Ectodermal cell (in vitro differentiated cells): ENCODE measurements around the gene CDKAL1.
"Not testable (repeated sequence)": the region's sequence is repeated elsewhere in the genome, so short reads cannot be mapped to it uniquely, and the experiment has no call there.

Experiments used
- H3K27ac ChIP-seq: 2 replicates; pipeline ENCODE4 v1.7.0; 2013; ENCODE audit warnings: mild to moderate bottlenecking, low read depth, low read length; ENCODE audit not compliant: insufficient read depth, poor library complexity, severe bottlenecking
- H3K27me3 ChIP-seq: 2 replicates; pipeline ENCODE4 v1.7.0; 2013; ENCODE audit warnings: mild to moderate bottlenecking, low read length; ENCODE audit not compliant: insufficient read depth, control insufficient read depth, poor library complexity, severe bottlenecking
- H3K36me3 ChIP-seq: one replicate; pipeline ENCODE4 v1.7.0; 2013; ENCODE audit warnings: low read length; ENCODE audit not compliant: control insufficient read depth, insufficient read depth
- H3K4me1 ChIP-seq: one replicate; pipeline ENCODE4 v1.7.0; 2013; ENCODE audit warnings: low read length; ENCODE audit not compliant: control insufficient read depth, insufficient read depth
- H3K4me3 ChIP-seq: 2 replicates; pipeline ENCODE4 v1.7.0; 2013; ENCODE audit warnings: low read depth, low read length, control low read depth; ENCODE audit not compliant: insufficient read depth
- H3K9me3 ChIP-seq: 2 replicates; pipeline ENCODE4 v1.7.0; 2013; ENCODE audit warnings: mild to moderate bottlenecking, low read length, moderate library complexity; ENCODE audit not compliant: control insufficient read depth
- WGBS, 2 experiments: methylation state at CpG; one replicate each; pipeline ENCODE4 v1.1.7; 2013; ENCODE audit warnings: missing lambda C conversion rate in 2 of 2; 5-methylcytosine and 5-hydroxymethylcytosine counted together

Gene CDKAL1

DNA sequence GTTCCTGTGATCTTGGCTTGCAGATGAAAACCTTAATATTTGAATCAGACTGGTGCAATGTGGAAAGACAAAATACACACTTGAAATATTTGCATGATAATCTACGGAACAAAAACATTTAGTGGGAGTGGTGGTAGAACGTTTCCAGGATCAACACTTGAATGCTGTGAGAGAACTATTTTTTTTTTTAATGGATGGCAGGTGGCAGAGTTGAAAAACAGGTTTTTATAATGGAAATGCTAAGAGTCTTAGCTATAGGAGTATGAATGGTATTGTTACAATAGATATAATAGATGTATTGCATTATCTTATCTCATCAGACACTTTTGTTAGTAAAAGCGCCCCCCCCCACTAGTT lies 49.2 kb downstream of the CDKAL1 start:
- Histone ChIP-seq H3K36me3 (no peaks in the 10 kb centered on the region), H3K27me3 (no peaks in the 10 kb centered on the region), H3K27ac (no peak overlapping the region), H3K4me1 (no peaks in the 10 kb centered on the region), H3K4me3 (no peak overlapping the region), H3K9me3 (no peaks in the 10 kb centered on the region)
- 51 to 68% methylated on average over 3 of the region's 3 CpGs for WGBS, 2 experiments

- Histone ChIP-seq H3K4me3 (no peak overlapping the region), H3K27me3 (no peaks in the 10 kb centered on the region), H3K9me3 (no peaks in the 10 kb centered on the region), H3K36me3 (no peaks in the 10 kb centered on the region), H3K27ac (no peak overlapping the region), H3K4me1 (no peaks in the 10 kb centered on the region)
- WGBS, 2 experiments, result 82 to 83% methylated on average over 2 of the region's 2 CpGs
These were observed 50.0 kb downstream of the CDKAL1 start for GRCh38 chr6:20584100-20584731.

DNA sequence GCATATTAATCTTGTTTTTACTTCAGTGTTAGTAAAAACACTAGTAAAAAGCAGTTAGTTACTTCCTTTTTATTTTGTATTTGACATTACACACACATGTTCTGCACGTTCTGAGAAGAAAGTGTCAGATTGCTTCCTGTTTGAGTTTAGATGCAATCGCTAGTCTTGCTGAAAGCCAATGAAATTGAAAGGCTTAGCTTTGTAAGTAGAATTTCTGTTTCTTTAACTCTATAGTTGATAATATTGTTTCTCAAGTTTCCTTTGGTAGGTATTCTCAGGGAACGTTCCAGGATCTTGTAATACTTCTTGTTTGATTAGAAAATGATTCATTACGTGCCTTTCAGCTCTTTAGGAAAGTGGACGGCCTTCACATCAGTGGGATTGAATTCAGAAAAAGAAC lies 55.0 kb downstream of the CDKAL1 start:
- no peak overlapping the region for H3K4me3 ChIP-seq
- H3K4me1 ChIP-seq, result no peaks in the 10 kb centered on the region

GRCh38 chr6:20590476-20590875 lies 56.2 kb downstream of the CDKAL1 start:
- not testable (repeated sequence) for H3K9me3 ChIP-seq, H3K4me1 ChIP-seq, H3K27ac ChIP-seq, H3K4me3 ChIP-seq, H3K36me3 ChIP-seq, H3K27me3 ChIP-seq
- 97 to 100% methylated on average over 2 of the region's 3 CpGs for WGBS, 2 experiments

More for the DNA sequence above, 55.0 kb downstream of the CDKAL1 start:
- WGBS, 2 experiments, result 94 to 96% methylated on average over 4 of the region's 5 CpGs
- no peaks in the 10 kb centered on the region for H3K36me3 ChIP-seq
- no peak overlapping the region for H3K27ac ChIP-seq
- H3K9me3 ChIP-seq, result no peaks in the 10 kb centered on the region
- H3K27me3 ChIP-seq, result no peaks in the 10 kb centered on the region

DNA sequence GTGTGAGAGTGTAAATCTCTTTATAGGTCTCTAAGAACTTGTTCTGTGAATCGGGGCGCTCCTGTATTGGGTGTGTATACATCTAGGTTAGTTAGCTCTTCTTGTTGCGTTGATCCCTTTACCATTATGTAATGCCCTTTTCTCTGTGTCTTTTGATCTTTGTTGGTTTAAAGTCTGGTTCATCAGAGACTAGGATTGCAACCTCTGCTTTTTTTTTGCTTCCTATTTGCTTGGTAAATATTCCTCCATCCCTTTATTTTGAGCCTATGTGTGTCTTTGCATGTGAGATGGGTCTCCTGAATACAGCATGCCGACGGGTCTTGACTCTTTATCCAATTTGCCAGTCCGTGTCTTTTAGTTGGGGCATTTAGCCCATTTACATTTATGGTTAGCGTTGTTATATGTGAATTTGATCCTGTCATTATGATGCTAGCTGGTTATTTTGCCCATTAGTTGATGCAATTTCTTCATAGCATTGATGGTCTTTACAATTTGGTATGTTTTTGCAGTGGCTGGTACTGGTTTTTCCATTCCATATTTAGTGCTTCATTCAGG lies 60.1 kb downstream of the CDKAL1 start:
- WGBS, 2 experiments, result 83 to 84% methylated on average over 7 of the region's 7 CpGs
- H3K4me3 ChIP-seq, H3K36me3 ChIP-seq, H3K9me3 ChIP-seq, H3K27me3 ChIP-seq, H3K4me1 ChIP-seq, H3K27ac ChIP-seq: not testable (repeated sequence)

DNA sequence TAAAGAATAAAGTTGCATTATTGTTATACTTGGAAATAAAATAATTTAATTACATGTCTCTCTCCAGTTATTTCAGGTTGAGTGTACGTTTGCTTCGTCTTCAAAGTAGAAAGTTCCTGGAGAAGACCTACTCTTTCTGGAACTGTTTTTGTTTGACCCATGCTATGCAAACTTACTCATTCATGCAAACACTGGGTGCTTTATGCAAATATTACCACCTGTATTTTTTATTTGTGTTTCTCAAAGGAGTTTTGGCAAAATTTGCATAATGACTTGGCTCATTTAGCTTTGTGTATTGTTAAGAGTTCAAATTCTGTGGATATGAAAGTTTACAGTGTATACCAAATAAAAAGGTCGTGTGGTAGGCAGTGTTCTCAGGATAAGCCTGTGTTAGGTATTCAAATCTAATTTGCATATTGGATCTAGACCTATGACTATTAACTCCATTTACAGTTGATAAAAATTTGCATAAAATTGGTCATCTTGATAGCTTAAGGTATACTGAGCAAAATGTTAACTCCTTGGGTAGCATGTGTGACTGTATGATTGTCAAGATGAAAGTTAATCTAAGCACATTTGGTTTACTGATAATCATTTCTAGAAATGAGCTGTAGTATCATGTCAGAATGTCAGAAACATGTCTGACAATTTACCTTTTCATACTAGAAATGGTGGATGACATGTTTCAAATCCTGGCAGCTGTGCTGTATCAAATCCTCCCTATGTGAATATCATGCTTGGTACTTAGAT lies 65.2 kb downstream of the CDKAL1 start:
- H3K9me3 ChIP-seq, result no peaks in the 10 kb centered on the region
- 69% methylated on average over 3 of the region's 3 CpGs for WGBS, 2 experiments
- no peaks in the 10 kb centered on the region for H3K36me3 ChIP-seq
- H3K27ac ChIP-seq, result no peak overlapping the region
- H3K4me3 ChIP-seq, result no peak overlapping the region
- H3K27me3 ChIP-seq, result no peaks in the 10 kb centered on the region
- peaks cover 7% of the 10 kb centered on the region for H3K4me1 ChIP-seq

GRCh38 chr6:20600831-20601230 lies 66.6 kb downstream of the CDKAL1 start:
- Histone ChIP-seq H3K4me3 (no peak overlapping the region), H3K36me3 (no peaks in the 10 kb centered on the region), H3K9me3 (no peaks in the 10 kb centered on the region), H3K27me3 (no peaks in the 10 kb centered on the region), H3K4me1 (peaks cover 7% of the 10 kb centered on the region), H3K27ac (no peak overlapping the region)
- WGBS, 2 experiments, result 88 to 94% methylated on average over 3 of the region's 3 CpGs

DNA sequence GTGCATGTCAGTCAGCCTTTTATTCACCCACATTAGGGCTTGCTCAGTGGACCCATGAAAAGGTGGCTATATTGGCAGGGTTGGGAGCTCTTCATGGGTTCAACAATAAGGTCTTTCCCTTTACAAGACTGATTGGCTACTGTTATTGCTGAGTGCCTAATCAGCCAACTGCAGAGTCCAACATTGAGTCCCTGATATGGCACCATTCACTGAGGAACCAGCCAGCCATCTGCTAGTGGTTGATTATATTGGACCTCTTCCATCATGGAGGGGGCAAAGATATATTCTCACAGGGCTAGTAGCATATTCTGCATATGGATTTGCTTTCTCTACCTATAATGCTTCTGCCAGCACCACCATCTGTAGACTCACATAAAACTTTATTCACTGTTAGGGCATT lies 69.9 kb downstream of the CDKAL1 start:
- Histone ChIP-seq H3K36me3 (no peaks in the 10 kb centered on the region), H3K4me3 (no peak overlapping the region), H3K9me3 (no peaks in the 10 kb centered on the region), H3K27me3 (no peaks in the 10 kb centered on the region), H3K27ac (no peak overlapping the region), H3K4me1 (peaks cover 7% of the 10 kb centered on the region)

DNA sequence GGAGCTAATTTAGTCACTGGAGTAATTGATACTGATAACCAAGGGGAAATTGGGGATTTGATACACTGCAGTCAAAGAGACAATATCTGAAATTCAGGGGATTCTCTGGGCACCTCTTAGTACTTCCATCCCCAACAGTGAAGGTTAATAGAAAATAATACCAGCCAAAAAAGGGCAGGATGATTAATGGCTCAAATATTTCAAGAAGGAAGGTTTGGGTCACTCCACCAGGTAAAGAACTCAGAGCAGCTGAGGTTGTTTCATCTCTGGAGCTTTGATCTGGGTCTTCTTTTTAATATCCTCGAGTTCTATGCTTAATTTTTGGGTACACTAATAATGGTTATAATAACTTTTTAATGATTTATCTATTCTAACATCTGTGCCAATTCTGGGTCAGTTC lies 70.8 kb downstream of the CDKAL1 start:
- no peak overlapping the region for H3K4me3 ChIP-seq
- no CpG with 5 or more reads among the region's 1 CpG for WGBS, 2 experiments
- peaks cover 7% of the 10 kb centered on the region for H3K4me1 ChIP-seq
- H3K27ac ChIP-seq, result no peak overlapping the region
- H3K9me3 ChIP-seq, result no peaks in the 10 kb centered on the region
- H3K27me3 ChIP-seq, result no peaks in the 10 kb centered on the region
- H3K36me3 ChIP-seq, result no peaks in the 10 kb centered on the region

- WGBS, 2 experiments, result 80 to 84% methylated on average over 3 of the region's 3 CpGs
- Histone ChIP-seq H3K27me3 (no peaks in the 10 kb centered on the region), H3K4me3 (no peak overlapping the region), H3K9me3 (no peaks in the 10 kb centered on the region), H3K4me1 (peaks cover 7% of the 10 kb centered on the region), H3K27ac (no peak overlapping the region), H3K36me3 (no peaks in the 10 kb centered on the region)
These were observed 71.3 kb downstream of the CDKAL1 start for GRCh38 chr6:20605581-20605980.
